ENCODE results near the gene CFAP107.

Gene CFAP107

DNA sequence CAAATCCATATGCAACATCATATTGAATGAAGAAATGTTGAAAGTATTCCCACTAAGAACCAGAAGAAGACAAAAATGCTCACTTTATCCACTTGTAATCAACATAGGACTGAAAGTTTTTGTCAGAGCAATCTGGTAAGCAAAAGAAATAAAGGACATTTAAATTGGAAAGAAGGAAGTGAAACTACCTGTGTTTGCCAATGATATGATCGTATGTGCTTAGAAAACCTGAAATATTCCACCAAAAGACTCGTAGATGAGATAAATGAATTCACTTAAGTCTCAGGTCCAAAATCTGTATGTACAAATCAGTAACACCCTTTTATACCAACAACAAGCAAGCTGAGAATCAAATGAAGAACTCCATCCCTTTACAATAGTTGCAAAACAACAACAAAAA is 53.7 kb downstream of the CFAP107 start:
- TF ChIP-seq CTCF (IDR thresholded peaks at IDR 0.05; ENCODE audit: low read length, missing control alignments) = no peak
- H3K4me3 ChIP-seq (replicated peaks; ENCODE audit: low read depth, low read length) = no peak overlapping the region
- DNase-seq (ENCODE audit: low read depth) = no peak

GRCh38 chr1:12809933-12810332 is 63.9 kb downstream of the CFAP107 start:
- H3K4me3 ChIP-seq (replicated peaks; ENCODE audit: low read depth, low read length) = no peak overlapping the region
- no peak for DNase-seq (ENCODE audit: low read depth)
- no peak for TF ChIP-seq CTCF (IDR thresholded peaks at IDR 0.05; ENCODE audit: low read length, missing control alignments)

DNA sequence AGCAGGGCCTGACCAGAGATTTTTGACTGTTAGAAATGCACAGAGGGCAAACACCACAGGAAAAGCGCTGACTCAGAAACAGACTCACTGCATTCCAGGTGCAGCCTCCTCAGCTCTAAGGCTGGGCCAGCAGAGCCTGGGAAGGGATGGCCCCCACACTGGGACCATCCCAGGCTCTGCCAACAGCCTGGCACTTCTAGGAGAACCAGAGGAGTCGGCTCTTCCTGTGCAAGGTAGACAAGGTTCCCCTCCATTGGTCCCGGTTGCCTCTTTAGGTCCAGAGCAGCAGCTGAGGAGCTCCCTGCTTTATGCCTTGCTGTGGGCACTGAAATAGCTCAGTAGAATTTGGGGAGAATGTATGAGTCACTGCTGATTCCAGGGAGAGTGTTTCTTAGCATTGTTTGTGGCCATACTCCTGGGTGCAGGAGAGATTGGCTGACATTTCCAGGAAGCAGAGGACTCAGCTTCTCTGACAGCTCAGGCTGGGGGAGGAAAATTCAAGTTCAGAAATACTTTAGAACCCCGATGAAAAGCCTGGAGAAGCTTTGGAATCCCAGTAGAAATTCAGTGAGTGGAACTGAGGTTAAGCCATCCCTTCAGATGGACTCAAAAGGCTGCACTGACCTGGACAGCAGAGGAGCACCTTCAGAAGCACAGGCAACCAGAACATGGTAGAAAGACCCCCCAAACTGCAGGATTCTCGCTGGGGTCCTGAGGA is 64.8 kb downstream of the CFAP107 start:
- H3K4me3 ChIP-seq (replicated peaks; ENCODE audit: low read depth, low read length) = no peak overlapping the region
- peak; percentile 54 for DNase-seq (ENCODE audit: low read depth)
- TF ChIP-seq CTCF (IDR thresholded peaks at IDR 0.05; ENCODE audit: low read length, missing control alignments) = no peak

GRCh38 chr1:12811409-12811784 is 65.4 kb downstream of the CFAP107 start:
- no peak for DNase-seq (ENCODE audit: low read depth)
- H3K4me3 ChIP-seq (replicated peaks; ENCODE audit: low read depth, low read length) = no peak overlapping the region
- TF ChIP-seq CTCF (IDR thresholded peaks at IDR 0.05; ENCODE audit: low read length, missing control alignments) = no peak
